HepG2 (cell line): ENCODE data around the gene CISD2. TPM values are rescaled to one million over a fixed set of nuclear protein-coding genes. Genes with fewer than 3 reads are reported as not detected.
A peak's percentile ranks its signal among the peaks of the same experiment; 100 is the strongest.

Experiments used
- CREB1 ChIP-seq, 2 experiments: fragments of 450-650 bp in 1 of 2; IDR thresholded peaks; 2 replicates each; pipeline ENCODE4 v1.6.1; 2016 to 2017; ENCODE audit warnings: control low read depth in 1 of 2, mild to moderate bottlenecking in 1 of 2, missing compliant biosample characterization in 1 of 2, missing genetic modification characterization in 1 of 2
- JDP2 ChIP-seq: sonication (generic); formaldehyde crosslinking; IDR thresholded peaks from 2 replicates; pipeline ENCODE4 v1.8.1; 2022; ENCODE audit warnings: missing genetic modification reagents, borderline replicate concordance
- NFAT5 ChIP-seq: sonication (generic); formaldehyde crosslinking; IDR thresholded peaks from 2 replicates; pipeline ENCODE4 v1.4.0; 2020; ENCODE audit warnings: missing genetic modification reagents
- NFYC ChIP-seq: IDR thresholded peaks from 2 replicates; pipeline ENCODE4 v1.6.1; 2016; ENCODE audit warnings: missing genetic modification reagents, missing compliant biosample characterization
- SAP130 ChIP-seq: IDR thresholded peaks from 2 replicates; pipeline ENCODE4 v1.6.1; 2016; ENCODE audit warnings: low read depth
- STAT5B ChIP-seq: sonication (generic); formaldehyde crosslinking; IDR thresholded peaks from 2 replicates; pipeline ENCODE4 v1.4.0; 2020; ENCODE audit warnings: missing genetic modification reagents
- U2AF2 ChIP-seq: fragments of 200-400 bp; formaldehyde crosslinking; IDR thresholded peaks from 2 replicates; pipeline ENCODE4 v1.6.1; 2017; ENCODE audit warnings: low read depth, mild to moderate bottlenecking, low read length
- ZBTB1 ChIP-seq: sonication (generic); formaldehyde crosslinking; IDR thresholded peaks from 2 replicates; pipeline ENCODE4 v1.4.0; 2020; ENCODE audit warnings: missing genetic modification reagents, borderline replicate concordance
- ZBTB21 ChIP-seq: sonication (generic); formaldehyde crosslinking; IDR thresholded peaks from 2 replicates; pipeline ENCODE4 v1.4.0; 2020; ENCODE audit warnings: missing genetic modification reagents
- ZNF280B ChIP-seq: sonication (generic); formaldehyde crosslinking; IDR thresholded peaks from 2 replicates; pipeline ENCODE4 v1.5.0; 2020; ENCODE audit warnings: missing genetic modification reagents, mild to moderate bottlenecking, borderline replicate concordance
- ZNF280D ChIP-seq: sonication (generic); formaldehyde crosslinking; IDR thresholded peaks from 2 replicates; pipeline ENCODE4 v1.5.1; 2020; ENCODE audit warnings: mild to moderate bottlenecking, missing genetic modification reagents
- ZNF615 ChIP-seq: sonication (generic); formaldehyde crosslinking; IDR thresholded peaks from 2 replicates; pipeline ENCODE4 v1.5.0; 2020; ENCODE audit warnings: mild to moderate bottlenecking, missing genetic modification reagents, borderline replicate concordance
- ZSCAN21 ChIP-seq: sonication (generic); formaldehyde crosslinking; IDR thresholded peaks from 2 replicates; pipeline ENCODE4 v1.8.0; 2022; ENCODE audit warnings: mild to moderate bottlenecking, missing genetic modification reagents, moderate library complexity, borderline replicate concordance
- polyA plus RNA-seq, 8 experiments: library from polyadenylated mRNA; depleted of rRNA in 3 of 8; stranded (reverse) in 7 of 8; unstranded in 1 of 8; fragments of >200 nt; fragmentation: Illumina TruSeq in 4 of 8; extraction: Trizol in 4 of 8; gene quantifications; 2 replicates each; pipeline versions ENCODE4 v1.2.1 to v1.2.3, GENCODE V29; 2011 to 2016; ENCODE audit warnings: low read depth in 4 of 8, missing spikeins in 1 of 8, mixed read lengths in 1 of 8; ENCODE audit not compliant: insufficient read depth in 1 of 8
- total RNA-seq, 5 experiments: library from RNA; depleted of rRNA; stranded (reverse); fragments of >200 nt; fragmentation: Illumina TruSeq; extraction: Trizol; gene quantifications; 2 replicates each; pipeline ENCODE4 v1.2.3, GENCODE V29; 2016; ENCODE audit warnings: low read depth in 1 of 5

Gene CISD2
- total and polyA plus RNA-seq, 2 of the 13 experiments (the other 11 are each of a cell fraction or from before 2014, with no cell fraction given): 24.5 to 37.7 TPM

GRCh38 chr4:102827674-102828496, 40.9 kb upstream of the CISD2 start (continued):
- TF ChIP-seq NFYC (CRISPR knock-in tag) (peak; percentile 80), ZBTB1 (no peak), ZNF280D (CRISPR knock-in tag) (peak; percentile 47; the same call in 1 of the 2 replicates), ZNF280B (CRISPR knock-in tag) (no peak), CREB1 (IDR thresholded peaks at IDR 0.05) (peak; percentile 56), CREB1 (CRISPR knock-in tag; IDR thresholded peaks at IDR 0.05) (peak; percentile 83), STAT5B (CRISPR knock-in tag) (no peak), ZBTB21 (CRISPR knock-in tag) (peak; percentile 89), U2AF2 (no peak), ZSCAN21 (peak; percentile 34; the same call in 1 of the 2 replicates), NFAT5 (CRISPR knock-in tag) (no peak; the same call in 1 of the 2 replicates), JDP2 (CRISPR knock-in tag) (no peak; the same call in 1 of the 2 replicates), SAP130 (peak; percentile 84), ZNF615 (CRISPR knock-in tag) (no peak)
